Peyer's patch (tissue), 4 donors: Measurements from ENCODE around the gene NID1.
"Not testable (repeated sequence)": the region's sequence is repeated elsewhere in the genome, so short reads cannot be mapped to it uniquely, and the experiment has no call there.

ENCODE experiments used
- POLR2A ChIP-seq, 2 donors: fragments of 450-650 bp; IDR thresholded peaks; one replicate each; pipeline ENCODE4 v1.5.1; 2017; ENCODE audit warnings: antibody characterized with exemption in 2 of 2, mild to moderate bottlenecking in 2 of 2, moderate library complexity in 2 of 2
- TF ChIP-seq, protein P1 (sequence below), 6 experiments: fragments of 450-650 bp in 4 of 6; fragments of 200-600 bp in 2 of 6; sonication (generic) in 1 of 6; IDR thresholded peaks; one replicate each; pipeline ENCODE4 v1.5.1; 2017 to 2019; ENCODE audit warnings: antibody characterized with exemption in 6 of 6, mild to moderate bottlenecking in 3 of 6, moderate library complexity in 1 of 6

DNA sequence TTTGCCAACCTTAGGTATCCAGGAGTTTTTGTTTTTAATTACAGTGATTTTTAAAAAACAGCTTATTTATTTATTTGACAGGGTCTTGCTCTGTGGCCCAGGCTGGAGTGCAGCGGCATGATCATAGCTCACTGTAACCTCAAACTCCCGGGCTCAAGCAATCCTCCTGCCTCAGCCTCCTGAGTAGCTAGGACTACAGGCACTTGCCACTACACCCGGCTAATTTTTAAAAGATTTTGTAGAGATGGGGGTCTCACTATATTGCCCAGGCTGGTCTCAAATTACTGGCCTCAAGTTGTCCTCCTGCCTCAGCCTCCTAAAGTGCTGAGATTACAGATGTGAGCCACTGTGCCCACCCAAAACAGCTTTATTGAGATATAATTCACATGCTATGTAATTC is 92.2 kb downstream of the NID1 start:
- TF ChIP-seq, protein P1, sequence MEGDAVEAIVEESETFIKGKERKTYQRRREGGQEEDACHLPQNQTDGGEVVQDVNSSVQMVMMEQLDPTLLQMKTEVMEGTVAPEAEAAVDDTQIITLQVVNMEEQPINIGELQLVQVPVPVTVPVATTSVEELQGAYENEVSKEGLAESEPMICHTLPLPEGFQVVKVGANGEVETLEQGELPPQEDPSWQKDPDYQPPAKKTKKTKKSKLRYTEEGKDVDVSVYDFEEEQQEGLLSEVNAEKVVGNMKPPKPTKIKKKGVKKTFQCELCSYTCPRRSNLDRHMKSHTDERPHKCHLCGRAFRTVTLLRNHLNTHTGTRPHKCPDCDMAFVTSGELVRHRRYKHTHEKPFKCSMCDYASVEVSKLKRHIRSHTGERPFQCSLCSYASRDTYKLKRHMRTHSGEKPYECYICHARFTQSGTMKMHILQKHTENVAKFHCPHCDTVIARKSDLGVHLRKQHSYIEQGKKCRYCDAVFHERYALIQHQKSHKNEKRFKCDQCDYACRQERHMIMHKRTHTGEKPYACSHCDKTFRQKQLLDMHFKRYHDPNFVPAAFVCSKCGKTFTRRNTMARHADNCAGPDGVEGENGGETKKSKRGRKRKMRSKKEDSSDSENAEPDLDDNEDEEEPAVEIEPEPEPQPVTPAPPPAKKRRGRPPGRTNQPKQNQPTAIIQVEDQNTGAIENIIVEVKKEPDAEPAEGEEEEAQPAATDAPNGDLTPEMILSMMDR (IDR thresholded peaks at IDR 0.05), result not testable (repeated sequence)
- not testable (repeated sequence) for TF ChIP-seq POLR2A (IDR thresholded peaks at IDR 0.05)
